A549 treated with AZD2906 at 1 μM for 4 hours (cell line): Measurements from ENCODE around the gene JKAMP. TPM values are rescaled to one million over a fixed set of nuclear protein-coding genes. Genes with fewer than 3 reads are reported as not detected.

ENCODE experiments used
- total RNA-seq: library from RNA; stranded (reverse); fragments of 200-300 nt; extraction: Qiagen RNA extraction; gene quantifications from 5 replicates; pipeline ENCODE4 v1.2.3, GENCODE V29; 2022

The JKAMP gene
- total RNA-seq, result 60.3 to 81.5 TPM (median 62.2 TPM) in 5 replicates

GRCh38 chr14:59483819-59484638, at the start of gene JKAMP, which contains the start of gene L3HYPDH:
Gene JKAMP (plus strand): TSS chr14:59484517. CDS start chr14:59484590, 73 bp downstream.
Gene L3HYPDH (minus strand): TSS chr14:59484408. CDS start chr14:59484316, 92 bp downstream.

GRCh38 chr14:59465316-59466135, 18.8 kb upstream of the JKAMP start, which contains the start of gene GPR135:
Gene GPR135 (minus strand): TSS chr14:59465380. CDS start chr14:59465226, 154 bp downstream.

Other genes starting within 250 kb of the JKAMP start
- gene GPR135, start 19.1 kb upstream of the JKAMP start, total RNA-seq, result 0.64 to 0.85 TPM (median 0.74 TPM) in 5 replicates
- gene L3HYPDH, start 109 bp upstream of the JKAMP start, total RNA-seq, result 32.3 to 38.9 TPM (median 37.2 TPM) in 5 replicates
- gene CCDC175, start 92.3 kb downstream of the JKAMP start, total RNA-seq, result not detected in 5 replicates